ENCODE data around the gene SRSF7.
"Not testable (repeated sequence)": the region's sequence is repeated elsewhere in the genome, so short reads cannot be mapped to it uniquely, and the experiment has no call there.

Gene SRSF7

DNA sequence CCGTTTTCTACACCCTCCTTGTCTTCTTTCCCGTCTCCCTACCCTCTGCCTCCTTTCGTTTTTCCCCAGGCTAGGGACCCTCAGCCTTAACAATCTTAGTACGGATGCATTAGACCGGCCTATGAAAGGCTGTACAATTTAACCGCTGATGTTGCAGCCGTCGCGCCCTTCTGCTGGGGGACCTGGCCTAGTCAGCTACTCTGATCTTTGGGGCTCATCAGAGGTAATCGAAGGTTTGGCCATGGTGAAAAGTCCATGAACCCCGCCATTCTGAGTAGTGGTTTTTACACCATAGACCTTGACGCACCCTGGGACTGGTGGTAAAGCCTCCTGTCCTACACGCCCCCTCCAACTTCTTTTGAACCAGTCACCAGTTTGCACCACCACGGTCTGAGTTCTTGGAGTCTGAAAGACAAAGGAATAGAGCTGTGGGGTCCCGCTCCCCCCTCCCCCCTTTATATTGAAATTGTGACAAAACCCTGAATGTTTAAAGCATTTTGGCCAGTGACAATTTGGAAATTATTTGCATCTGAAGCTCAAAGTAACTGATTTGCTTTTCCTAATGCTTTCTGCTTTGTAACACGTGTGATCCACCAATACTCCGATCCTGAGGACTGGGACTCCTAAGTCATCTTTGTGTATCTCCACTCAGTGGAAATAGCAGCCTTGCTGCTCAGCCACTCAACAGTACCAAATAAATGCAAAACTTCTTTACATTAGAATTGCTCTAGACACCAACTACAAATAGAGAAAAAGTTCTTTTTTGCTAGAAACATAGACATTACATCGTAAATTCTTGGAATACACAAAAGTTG lies 642 bp upstream of the SRSF7 start:
- no peak for FAIRE-seq

DNA sequence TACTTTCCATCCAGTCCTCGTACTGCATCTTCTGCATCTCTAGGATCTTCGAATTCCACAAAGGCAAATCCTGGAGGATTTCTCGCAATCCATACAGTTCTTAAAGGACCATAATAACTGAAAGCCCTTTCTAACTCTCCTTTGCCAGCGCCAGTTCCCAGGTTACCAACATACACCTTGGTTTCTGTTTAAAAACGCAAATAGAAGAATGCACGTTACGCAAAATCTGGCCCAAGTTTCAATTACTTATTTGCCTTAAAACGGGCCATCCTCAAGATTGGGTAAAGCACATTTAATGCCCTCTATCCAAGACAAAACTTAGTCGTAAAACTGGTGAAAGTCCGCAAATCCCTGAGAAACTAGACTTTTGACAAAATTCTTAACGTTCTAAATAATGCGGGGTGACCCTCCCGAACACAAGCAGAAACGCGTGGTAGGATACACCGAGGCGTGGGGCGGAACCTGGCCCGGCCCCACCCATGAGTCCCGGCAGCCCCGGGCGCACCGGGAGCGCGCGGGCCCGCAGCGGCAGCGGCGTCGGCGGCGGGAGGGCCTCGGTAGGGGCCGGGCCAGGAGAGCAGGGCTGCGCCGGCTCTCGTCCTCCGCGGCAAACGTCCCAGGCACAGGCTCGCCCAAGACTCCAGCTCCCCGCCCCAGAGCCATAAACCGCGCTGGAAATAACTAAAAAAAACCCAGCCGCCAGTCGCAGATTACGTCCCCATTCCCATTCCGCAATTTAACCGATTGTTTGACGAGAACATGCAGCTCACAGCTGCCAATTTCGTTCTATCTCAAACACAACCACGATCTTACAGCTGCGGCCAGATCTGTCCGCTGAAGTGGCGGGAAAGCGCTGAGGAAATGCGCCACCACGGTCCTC lies 910 bp downstream of the SRSF7 start:
- FAIRE-seq, result no peak

DNA sequence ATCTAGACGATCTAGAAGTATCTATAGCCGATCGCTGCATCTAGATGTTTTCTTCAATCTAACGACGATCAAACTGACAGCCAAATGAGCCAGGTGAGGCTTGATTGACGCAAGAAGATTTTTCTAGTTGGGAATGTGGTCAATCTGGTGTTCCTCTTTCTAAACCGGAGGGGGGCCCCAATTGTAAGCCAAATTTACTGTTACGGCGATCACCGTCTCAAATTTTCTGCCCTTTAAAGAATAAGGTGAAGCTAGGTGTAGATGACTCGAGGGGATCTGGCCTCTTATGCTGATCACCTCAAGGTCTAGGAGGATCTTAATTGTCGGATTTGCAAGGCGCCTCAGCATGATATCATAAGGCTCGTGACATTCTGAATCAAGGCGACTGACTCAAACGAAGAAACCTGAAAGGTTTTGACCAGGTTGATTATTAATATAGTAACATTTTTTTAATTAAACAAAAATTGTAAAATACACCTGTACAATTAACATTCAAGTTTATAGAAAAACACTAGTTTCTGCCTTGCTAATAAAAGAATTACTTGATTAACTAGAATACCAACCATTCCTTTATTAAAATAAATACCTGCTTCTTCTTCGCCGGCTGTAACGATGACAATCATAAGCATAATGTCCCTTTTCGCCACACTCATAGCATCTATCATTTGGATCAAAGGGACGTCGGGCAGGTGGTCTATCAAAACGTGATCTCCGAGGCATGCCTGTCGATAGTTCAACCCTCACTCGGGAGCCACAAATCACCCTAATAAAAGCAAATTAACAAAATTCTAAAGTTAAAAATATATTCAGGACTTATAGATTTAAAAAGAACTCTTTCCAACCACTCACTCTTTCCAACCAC lies 2.0 kb downstream of the SRSF7 start:
- no peak for FAIRE-seq

- FAIRE-seq, result no peak
These were observed 2.8 kb downstream of the SRSF7 start for GRCh38 chr2:38748391-38748790.

GRCh38 chr2:38747819-38748218 lies 3.3 kb downstream of the SRSF7 start:
- no peak for FAIRE-seq

DNA sequence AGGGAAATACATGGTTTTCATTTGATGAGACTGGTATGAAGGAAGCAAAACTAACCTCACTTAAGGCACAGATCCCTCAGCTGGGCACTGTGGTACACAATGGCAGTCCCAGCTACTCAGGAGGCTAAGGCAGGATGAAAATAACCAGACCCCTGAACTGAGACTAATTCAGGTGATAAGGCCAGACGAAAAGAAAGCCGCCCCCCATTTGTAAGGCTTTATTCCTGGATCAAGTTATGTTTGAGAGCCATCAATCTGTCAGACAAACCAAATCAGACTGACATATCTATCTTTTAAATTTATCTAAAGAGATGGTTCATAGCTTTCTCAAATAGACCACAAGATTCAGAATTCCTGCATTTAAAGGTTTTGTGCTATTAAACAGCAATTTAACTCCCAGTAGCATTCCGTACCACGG lies 4.1 kb downstream of the SRSF7 start:
- no peak for FAIRE-seq

DNA sequence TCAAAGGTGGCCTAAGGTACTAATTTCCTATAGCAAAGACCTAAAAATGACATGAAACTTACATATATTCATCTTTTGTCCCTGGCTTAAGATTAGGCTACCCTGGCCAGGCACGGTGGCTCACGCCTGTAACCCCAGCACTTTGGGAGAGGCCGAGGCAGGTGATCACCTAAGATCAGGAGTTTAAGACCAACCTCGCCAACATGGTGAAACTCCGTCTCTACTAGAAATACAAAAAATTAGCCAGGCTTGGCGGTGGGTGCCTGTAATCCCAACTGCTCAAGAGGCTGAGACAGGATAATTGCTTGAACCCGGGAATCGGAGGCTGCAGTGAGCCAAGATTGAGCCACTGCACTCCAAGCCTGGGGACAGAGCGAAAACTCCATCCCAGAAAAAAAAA lies 5.9 kb downstream of the SRSF7 start:
- no peak for FAIRE-seq

DNA sequence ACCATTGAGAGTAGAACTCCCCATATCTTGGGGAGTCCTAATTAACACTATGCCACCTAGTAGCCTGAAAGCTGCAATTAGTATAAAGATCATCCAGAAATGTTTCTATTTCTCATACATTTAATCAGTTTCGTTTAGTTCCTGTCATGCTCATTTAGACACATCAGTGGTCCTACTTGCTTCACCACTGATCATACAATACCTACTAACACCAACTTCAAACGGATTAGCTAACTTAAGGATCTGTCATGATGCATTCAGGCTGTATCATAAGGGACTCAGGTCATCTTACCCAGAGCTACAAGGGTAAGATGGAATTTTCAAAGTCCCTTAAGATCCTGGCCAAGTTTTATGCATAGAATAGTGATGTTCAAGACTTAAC lies 6.8 kb downstream of the SRSF7 start:
- no peak for FAIRE-seq

GRCh38 chr2:38743672-38744398 lies 7.3 kb downstream of the SRSF7 start:
- no peak for FAIRE-seq

GRCh38 chr2:38742797-38743559 lies 8.2 kb downstream of the SRSF7 start:
- FAIRE-seq, result no peak

DNA sequence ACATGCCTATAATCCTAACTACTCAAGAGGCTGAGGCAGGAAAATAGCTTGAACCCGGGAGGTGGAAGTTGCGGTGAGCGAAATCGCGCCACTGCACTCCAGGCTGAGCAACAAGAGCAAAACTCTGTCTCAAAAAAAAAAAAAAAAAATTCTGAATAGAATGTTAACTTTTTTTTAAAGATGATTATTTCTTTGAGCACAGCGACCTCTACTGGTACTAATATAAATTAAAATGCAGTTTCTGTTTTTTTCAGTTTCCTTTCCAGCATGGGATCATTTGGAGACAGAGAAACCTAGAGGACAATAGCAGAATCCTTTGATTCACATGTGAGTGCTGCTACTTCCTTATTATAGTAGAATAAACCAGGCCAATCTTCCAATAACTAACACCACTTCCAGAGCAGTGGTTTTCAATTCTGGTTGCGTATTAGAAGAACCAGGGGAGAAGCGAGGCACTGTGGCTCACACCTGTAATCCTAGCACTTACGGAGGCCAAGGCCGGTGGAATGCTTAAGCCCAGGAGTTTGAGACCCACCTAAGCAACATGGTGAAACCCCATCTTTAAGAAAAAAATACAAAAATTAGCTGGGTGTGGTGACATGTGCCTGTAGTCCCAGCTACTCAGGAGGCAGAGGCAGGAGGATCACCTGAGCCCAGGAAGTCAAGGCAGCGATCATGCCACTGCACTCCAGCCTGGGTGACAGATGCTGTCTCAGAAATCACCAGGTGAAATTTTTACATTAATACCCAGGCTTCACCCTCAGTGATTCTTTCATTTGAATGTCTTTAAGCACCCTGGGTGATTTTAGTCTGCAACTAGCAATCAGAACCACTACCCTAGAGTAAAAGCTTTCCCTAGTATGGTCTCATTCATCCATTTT lies 10.1 kb downstream of the SRSF7 start:
- no peak for FAIRE-seq

- FAIRE-seq, result no peak
These were observed 11.6 kb downstream of the SRSF7 start for GRCh38 chr2:38739524-38739923.

GRCh38 chr2:38737925-38738324 lies 13.2 kb downstream of the SRSF7 start:
- FAIRE-seq, result no peak

DNA sequence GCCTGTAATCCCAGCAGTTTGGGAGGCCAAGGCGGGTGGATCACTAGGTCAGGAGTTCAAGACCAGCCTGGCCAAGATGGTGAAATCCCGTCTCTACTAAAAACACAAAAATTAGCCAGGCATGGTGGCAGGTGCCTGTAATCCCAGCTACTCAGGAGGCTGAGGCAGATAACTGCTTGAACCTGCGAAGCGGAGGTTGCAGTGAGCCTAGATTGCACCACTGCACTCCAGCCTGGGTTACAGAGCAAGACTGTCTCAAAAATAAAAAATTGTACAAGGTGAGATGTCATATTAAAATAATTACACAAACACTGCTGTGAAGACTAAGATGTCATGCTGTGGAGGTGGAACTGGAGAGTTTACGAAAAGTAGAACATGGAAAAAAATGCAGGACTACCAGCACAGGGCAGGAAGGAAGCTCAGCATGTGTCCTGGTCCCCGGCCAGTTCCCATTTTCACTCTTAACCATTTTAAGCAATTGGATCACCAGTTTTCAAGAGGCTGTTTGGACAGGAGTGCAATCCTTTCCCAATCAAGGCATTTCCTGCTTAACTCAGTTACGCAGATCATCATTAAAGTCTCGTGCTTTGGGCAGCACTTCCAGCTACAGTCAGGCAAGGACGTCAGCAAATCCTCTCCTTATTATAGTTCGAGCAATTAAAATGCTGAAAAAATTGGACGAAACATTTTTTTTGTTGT lies 14.0 kb downstream of the SRSF7 start:
- FAIRE-seq, result not testable (repeated sequence)

- FAIRE-seq, result no peak
These were observed 15.2 kb downstream of the SRSF7 start for GRCh38 chr2:38735999-38736320.

DNA sequence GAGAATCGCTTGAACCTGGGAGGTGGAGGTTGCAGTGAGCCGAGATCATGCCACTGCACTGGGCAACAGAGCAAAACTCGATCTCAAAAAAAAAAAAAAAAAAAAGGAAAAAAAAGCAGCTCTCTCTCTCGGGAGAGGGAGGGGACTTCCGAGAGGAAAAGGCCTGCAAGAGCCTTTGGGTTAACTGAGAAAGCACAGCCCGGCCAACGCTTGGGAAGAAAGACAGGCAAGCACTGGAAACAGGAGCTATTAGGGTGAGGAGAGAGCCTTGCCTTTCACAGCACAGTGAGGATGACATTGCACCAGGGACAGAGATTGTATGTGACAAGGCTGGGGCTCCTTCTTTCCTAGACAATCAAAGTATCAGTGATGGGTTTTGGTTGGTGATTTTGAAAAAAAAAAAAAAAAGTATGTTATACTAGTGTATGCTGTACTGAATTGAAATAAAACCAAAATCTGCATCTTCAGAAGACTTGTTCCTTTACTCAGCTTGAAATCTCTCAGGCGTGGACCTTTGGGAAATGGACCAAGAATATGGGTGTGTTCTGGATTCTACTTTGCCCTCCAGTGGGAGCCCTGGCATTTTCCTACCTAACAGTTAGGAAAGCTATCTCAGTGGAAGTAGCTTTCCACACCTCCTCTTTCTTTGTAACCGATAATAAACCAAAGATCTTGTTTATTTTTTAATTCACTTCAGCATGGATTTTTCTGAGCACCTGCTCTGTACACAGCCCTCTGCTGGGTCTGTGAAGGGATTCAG lies 16.7 kb downstream of the SRSF7 start:
- no peak for FAIRE-seq

DNA sequence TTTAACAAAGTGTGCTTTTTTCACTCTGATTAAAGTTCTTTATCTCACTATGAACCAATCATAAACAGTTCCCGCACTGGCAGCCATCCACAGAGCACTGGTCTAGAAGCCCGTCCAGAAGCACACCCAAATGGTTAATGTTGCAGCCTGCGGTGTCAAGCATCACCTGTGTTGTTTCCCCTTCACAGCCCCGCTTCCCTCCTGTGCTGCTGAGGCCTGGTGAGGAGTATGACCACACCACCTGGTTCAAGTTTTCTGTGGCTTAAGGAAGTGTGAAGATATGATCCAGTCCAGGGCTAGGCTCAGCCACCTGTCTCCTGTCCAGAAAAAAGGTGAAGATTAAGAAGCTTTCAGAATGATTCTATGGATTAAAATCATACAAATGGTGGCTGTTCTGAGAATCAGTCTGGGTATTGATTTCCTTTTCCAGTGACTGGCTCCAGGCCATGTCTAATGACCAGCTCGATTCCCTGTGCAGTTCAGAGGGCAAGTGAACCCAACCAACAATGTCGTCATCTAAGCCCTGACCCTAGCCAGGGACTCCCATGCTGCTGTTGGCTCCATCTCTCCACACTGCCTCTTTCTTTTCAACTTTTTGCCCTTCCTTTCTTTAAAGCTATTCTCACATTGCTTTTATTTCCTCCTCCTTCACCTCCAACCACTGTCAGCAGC lies 17.7 kb downstream of the SRSF7 start:
- no peak for FAIRE-seq

DNA sequence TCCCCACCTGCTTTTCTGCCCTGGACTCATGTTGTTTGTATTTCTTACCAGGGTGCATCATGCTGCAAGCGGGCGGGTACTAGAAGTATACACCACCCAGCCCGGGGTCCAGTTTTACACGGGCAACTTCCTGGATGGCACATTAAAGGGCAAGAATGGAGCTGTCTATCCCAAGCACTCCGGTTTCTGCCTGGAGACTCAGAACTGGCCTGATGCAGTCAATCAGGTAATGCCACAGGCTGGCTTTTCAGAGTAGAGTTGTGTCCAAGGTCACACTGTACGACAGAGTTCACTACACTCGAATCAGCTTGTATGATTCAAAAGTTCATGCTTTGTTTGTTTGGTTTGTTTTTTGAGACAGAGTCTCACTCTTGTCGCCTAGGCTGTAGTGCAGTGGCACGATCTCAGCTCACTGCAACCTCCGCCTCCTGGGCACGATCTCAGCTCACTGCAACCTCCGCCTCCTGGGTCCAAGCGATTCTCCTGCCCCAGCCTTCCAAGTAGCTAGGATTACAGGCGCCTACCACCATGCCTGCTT lies 19.4 kb downstream of the SRSF7 start:
- FAIRE-seq, result no peak

Data from islet of Langerhans (tissue), 1 donor.